ENCODE data around the gene TSGA10. TPM values are rescaled to one million over a fixed set of nuclear protein-coding genes. Genes with fewer than 3 reads are reported as not detected.

Gene TSGA10
- total and polyA plus RNA-seq, 2 donors (not counting 3 experiments of a cell fraction or from before 2014, with no cell fraction given), result 0.12 to 2.7 TPM

GRCh38 chr2:99088017-99088416 is 66.7 kb downstream of the TSGA10 start:
- DNase-seq (ENCODE audit: low read depth, low spot score) (no peak), FAIRE-seq (no peak)
- H3K9me3 ChIP-seq (replicated peaks; ENCODE audit: control insufficient read depth, insufficient read depth, low read length), result no peaks in the 10 kb centered on the region
- H3K4me2 ChIP-seq (ENCODE audit: insufficient read depth, low read length), result no peak overlapping the region
- no peak overlapping the region for H2AFZ ChIP-seq (ENCODE audit: low read depth, low read length)
- H3K4me3 ChIP-seq (replicated peaks in 1 of 3; ENCODE audit: insufficient read depth in 1 of 3, low read depth in 1 of 3, low read length in 3 of 3), result no peak overlapping the region
- dilution Hi-C loops (cut with MboI; ENCODE audit: extremely low pct_ligation_motif_present, low sequenced_read_pairs) (no loop called here), intact Hi-C loops (cut with micrococcal nuclease) (no loop called here)
- H3K27me3 ChIP-seq (ENCODE audit: control insufficient read depth in 2 of 2, insufficient read depth in 2 of 2, low read length in 2 of 2), result peaks cover 3 to 8% of the 10 kb centered on the region in 2 experiments
- CTCF ChIA-PET, result no interaction called here
- no peaks in the 10 kb centered on the region for H3K9me1 ChIP-seq (replicated peaks; ENCODE audit: control insufficient read depth, extremely low read depth, insufficient read depth, low read length)
- POLR2A ChIA-PET, result no interaction called here
- H3K4me1 ChIP-seq (ENCODE audit: control insufficient read depth, extremely low read depth, insufficient read depth, low read length), result no peaks in the 10 kb centered on the region
- H3K9ac ChIP-seq (replicated peaks; ENCODE audit: extremely low read depth, insufficient read depth, low read length), result no peak overlapping the region
- H3K36me3 ChIP-seq (ENCODE audit: control insufficient read depth in 2 of 2, extremely low read depth in 1 of 2, insufficient read depth in 2 of 2, low read length in 2 of 2), result no peaks in the 10 kb centered on the region
- H4K20me1 ChIP-seq (replicated peaks; ENCODE audit: control insufficient read depth, extremely low read depth, insufficient read depth, low read length), result no peaks in the 10 kb centered on the region
- no peak overlapping the region for H3K27ac ChIP-seq (ENCODE audit: insufficient read depth, low read depth, low read length)
- TF ChIP-seq GATA2 (IDR thresholded peaks at IDR 0.05; ENCODE audit: insufficient read depth, insufficient read length, low read depth, low read length) (no peak), POLR2A (IDR thresholded peaks at IDR 0.05; ENCODE audit: low read depth, low read length) (no peak), MAX (IDR thresholded peaks at IDR 0.05; ENCODE audit: insufficient read depth, insufficient read length) (no peak), FOS (IDR thresholded peaks at IDR 0.05; ENCODE audit: borderline replicate concordance, insufficient read depth, low read length) (no peak), JUN (IDR thresholded peaks at IDR 0.05; ENCODE audit: borderline replicate concordance, insufficient read depth, insufficient read length, low read depth) (no peak), POLR2AphosphoS5 (IDR thresholded peaks at IDR 0.05; ENCODE audit: insufficient read depth, low read depth, low read length) (no peak), CTCF (IDR thresholded peaks at IDR 0.05; ENCODE audit: extremely low read depth in 1 of 2, insufficient read depth in 1 of 2, low read depth in 1 of 2, low read length in 2 of 2) (no peak), EZH2 (IDR thresholded peaks at IDR 0.05; ENCODE audit: borderline replicate concordance, low read depth, low read length, severe bottlenecking) (no peak), MYC (IDR thresholded peaks at IDR 0.05; ENCODE audit: low read depth, low read length) (no peak)
- no peaks in the 10 kb centered on the region for H3K79me2 ChIP-seq (ENCODE audit: control insufficient read depth, insufficient read depth, low read length)
- BruUV-seq (replicated peaks), result no TSS peak

All from endothelial cell of umbilical vein (primary cell).